Testis (tissue), 3 donors: ENCODE measurements around the gene DALRD3. TPM values are rescaled to one million over a fixed set of nuclear protein-coding genes. Genes with fewer than 3 reads are reported as not detected.

Experiments used
- DNase-seq: peaks from one replicate; pipeline ENCODE4 v3.0.0-alpha.2; 2019
- H3K27ac ChIP-seq, 2 donors: fragments of 200-600 bp; sonication (generic); one replicate each; pipeline ENCODE4 v1.5.1; 2019
- H3K27me3 ChIP-seq: fragments of 200-600 bp; sonication (generic); one replicate; pipeline ENCODE4 v1.5.1; 2019
- H3K36me3 ChIP-seq: fragments of 200-600 bp; sonication (generic); one replicate; pipeline ENCODE4 v1.5.1; 2017; ENCODE audit warnings: low read depth; ENCODE audit errors: missing control alignments
- H3K4me1 ChIP-seq: fragments of 200-600 bp; sonication (generic); one replicate; pipeline ENCODE4 v1.5.1; 2019
- H3K4me3 ChIP-seq, 2 donors: fragments of 200-600 bp; sonication (generic); one replicate each; pipeline ENCODE4 v1.5.1; 2017 to 2019
- H3K9me3 ChIP-seq: fragments of 200-600 bp; sonication (generic); one replicate; pipeline ENCODE4 v1.5.1; 2017
- POLR2A ChIP-seq: fragments of 450-650 bp; IDR thresholded peaks from one replicate; pipeline ENCODE4 v1.6.1; 2017; ENCODE audit warnings: antibody characterized with exemption, mild to moderate bottlenecking, moderate library complexity
- WGBS, 2 donors: methylation state at CpG; one replicate each; pipeline ENCODE4 v1.1.5; 2018; 5-methylcytosine and 5-hydroxymethylcytosine counted together
- intact Hi-C: fragments of 100-400 bp; cut with DNase I; formaldehyde crosslinking; loops from one replicate; pipeline ENCODE4 v1.15.1; 2023; ENCODE audit warnings: low total_unique reads
- polyA plus RNA-seq: library from polyadenylated mRNA; stranded (reverse); fragments of 350-450 nt; fragmentation: Illumina TruSeq; extraction: RNeasy Lipid Tissue Mini Kit (QIAGEN cat#74804); gene quantifications from one replicate; pipeline ENCODE4 v1.2.3, GENCODE V29; 2014; ENCODE audit warnings: low read depth, low replicate concordance; ENCODE audit not compliant: insufficient read depth
- total RNA-seq, 2 donors: library from RNA; depleted of rRNA; stranded (reverse); fragments of >200 nt; gene quantifications; one replicate each; pipeline ENCODE4 v1.2.3, GENCODE V29; 2016
- TF ChIP-seq, protein P1 (sequence below), 3 experiments: fragments of 450-650 bp in 2 of 3; fragments of 200-600 bp in 1 of 3; sonication (generic) in 1 of 3; IDR thresholded peaks; one replicate each; pipeline ENCODE4 v1.5.1; 2016 to 2019; ENCODE audit warnings: antibody characterized with exemption in 3 of 3, mild to moderate bottlenecking in 2 of 3, moderate library complexity in 1 of 3

DALRD3 gene
- total and polyA plus RNA-seq, 3 donors from 2014 or later = 92.0 to 121 (median 106) TPM

DNA sequence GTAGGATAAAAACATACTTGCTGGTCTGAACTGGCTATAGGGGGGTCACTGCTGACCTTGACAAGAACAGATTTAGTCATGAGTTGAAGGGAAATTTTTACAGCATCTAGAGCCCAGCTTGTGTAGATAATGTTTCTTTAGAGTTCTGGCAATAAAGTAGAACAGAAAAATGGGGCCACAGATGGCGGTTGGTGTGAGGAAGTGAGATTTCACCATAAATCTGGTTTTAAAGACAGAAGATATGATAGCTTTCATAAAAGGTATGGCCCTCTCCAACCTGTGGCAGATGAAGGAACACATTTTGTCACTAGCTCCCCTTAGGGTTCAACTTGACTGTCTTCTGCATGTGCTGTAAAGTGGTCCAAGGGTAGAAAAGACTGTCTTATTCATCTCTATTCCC, 35.2 kb upstream of the DALRD3 start:
- Histone ChIP-seq H3K36me3 (no peaks in the 10 kb centered on the region), H3K4me3 (no peak overlapping the region), H3K27me3 (no peaks in the 10 kb centered on the region), H3K9me3 (no peaks in the 10 kb centered on the region), H3K4me1 (no peaks in the 10 kb centered on the region), H3K27ac (no peak overlapping the region)
- DNase-seq = no peak
- no peak for TF ChIP-seq POLR2A
- TF ChIP-seq, protein P1, sequence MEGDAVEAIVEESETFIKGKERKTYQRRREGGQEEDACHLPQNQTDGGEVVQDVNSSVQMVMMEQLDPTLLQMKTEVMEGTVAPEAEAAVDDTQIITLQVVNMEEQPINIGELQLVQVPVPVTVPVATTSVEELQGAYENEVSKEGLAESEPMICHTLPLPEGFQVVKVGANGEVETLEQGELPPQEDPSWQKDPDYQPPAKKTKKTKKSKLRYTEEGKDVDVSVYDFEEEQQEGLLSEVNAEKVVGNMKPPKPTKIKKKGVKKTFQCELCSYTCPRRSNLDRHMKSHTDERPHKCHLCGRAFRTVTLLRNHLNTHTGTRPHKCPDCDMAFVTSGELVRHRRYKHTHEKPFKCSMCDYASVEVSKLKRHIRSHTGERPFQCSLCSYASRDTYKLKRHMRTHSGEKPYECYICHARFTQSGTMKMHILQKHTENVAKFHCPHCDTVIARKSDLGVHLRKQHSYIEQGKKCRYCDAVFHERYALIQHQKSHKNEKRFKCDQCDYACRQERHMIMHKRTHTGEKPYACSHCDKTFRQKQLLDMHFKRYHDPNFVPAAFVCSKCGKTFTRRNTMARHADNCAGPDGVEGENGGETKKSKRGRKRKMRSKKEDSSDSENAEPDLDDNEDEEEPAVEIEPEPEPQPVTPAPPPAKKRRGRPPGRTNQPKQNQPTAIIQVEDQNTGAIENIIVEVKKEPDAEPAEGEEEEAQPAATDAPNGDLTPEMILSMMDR (IDR thresholded peaks at IDR 0.05) = no peak
- WGBS, 2 donors = 94 to 100% methylated on average over 1 of the region's 1 CpG
- intact Hi-C loops = no loop called here

DNA sequence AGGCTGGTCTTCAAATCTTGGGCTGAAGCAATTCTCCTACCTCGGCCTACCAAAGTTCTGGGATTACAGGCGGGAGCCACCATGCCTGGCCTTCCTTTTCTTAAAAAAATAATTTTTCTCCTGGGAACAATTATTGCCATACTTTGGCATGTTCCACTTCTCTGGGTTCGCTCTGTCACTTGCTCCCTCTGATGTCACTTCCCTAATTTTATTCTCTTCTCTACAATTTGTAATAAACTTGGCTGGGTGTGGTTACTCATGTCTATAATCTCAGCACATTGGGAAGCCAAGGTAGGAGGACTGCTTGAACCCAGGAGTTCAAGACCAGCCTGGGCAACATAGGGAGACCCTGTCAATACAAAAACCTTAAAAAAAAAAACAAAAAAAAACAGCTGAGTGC, 16.9 kb upstream of the DALRD3 start:
- Histone ChIP-seq H3K27ac (peak overlapping the region in 1 of 2 donors; percentile 8), H3K4me3 (no peak overlapping the region), H3K9me3 (no peaks in the 10 kb centered on the region), H3K27me3 (no peaks in the 10 kb centered on the region), H3K36me3 (no peaks in the 10 kb centered on the region), H3K4me1 (no peaks in the 10 kb centered on the region)
- DNase-seq = no peak
- TF ChIP-seq, protein P1 (IDR thresholded peaks at IDR 0.05) = no peak
- TF ChIP-seq POLR2A = no peak
- WGBS, 2 donors = 87 to 89% methylated on average over 3 of the region's 3 CpGs
- intact Hi-C loops = no loop called here

DNA sequence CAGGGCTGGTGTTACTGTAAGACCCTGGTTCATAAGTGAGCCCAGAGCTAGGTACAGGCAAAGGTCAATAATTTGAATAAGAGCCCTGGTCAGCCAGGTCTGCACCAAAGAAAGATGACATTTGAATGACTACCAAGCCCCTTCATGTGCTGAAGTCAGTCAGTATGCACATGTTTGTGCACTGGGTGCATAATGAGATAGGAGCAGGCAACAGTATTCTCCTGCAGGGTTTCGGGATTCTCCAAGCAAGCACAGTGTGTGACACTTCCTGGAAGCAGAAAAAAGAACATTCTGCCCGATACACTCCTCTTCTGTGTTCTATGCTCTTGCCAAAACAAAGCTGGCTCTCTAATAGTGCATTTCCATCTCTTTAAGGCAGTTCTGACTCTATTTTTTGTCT, 16.3 kb upstream of the DALRD3 start:
- no peak for TF ChIP-seq POLR2A
- TF ChIP-seq, protein P1 (IDR thresholded peaks at IDR 0.05) = no peak
- H3K9me3 ChIP-seq = no peaks in the 10 kb centered on the region
- intact Hi-C loops = no loop called here
- peak overlapping the region in 1 of 2 donors; percentile 8 for H3K27ac ChIP-seq
- H3K36me3 ChIP-seq = no peaks in the 10 kb centered on the region
- DNase-seq = no peak
- no peaks in the 10 kb centered on the region for H3K27me3 ChIP-seq
- WGBS, 2 donors = 58 to 79% methylated on average over 2 of the region's 2 CpGs
- peaks cover under 1% of the 10 kb centered on the region for H3K4me1 ChIP-seq
- H3K4me3 ChIP-seq = no peak overlapping the region

DNA sequence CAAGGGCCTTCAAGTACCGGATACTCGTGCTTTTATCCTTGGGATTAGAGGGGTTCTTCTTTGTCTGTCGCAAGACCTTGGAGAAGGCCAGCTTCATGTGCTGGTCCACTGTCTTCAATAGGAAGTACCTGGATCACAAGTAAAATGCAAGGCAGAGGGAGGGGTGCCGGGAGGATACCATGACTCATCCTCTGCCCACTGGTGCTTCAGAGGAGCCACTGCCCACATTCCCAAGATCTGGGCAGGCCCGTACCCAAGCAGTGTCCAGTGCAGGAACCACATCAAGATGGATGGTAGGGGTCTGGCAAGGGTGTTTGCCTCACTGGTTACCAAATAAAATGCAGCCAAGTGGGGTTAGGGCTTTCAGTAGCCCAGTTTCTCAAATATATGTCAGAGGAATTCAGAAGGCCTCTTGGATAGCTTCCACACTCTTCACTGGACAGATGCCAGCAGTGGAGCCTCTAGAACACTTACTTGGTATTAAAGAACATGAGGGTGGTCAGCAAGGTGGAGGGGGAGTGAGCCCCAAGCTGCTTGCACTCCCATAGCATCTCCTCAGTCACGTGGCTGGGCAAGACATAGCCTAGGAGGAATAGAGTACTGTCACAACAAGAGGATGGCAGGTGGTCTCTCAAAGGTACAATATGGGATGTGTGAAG, 14.4 kb upstream of the DALRD3 start:
- no peak overlapping the region for H3K27ac ChIP-seq
- H3K27me3 ChIP-seq = no peaks in the 10 kb centered on the region
- WGBS, 2 donors = 71 to 84% methylated on average over 4 to 6 of the region's 6 CpGs
- H3K4me1 ChIP-seq = peaks cover 12% of the 10 kb centered on the region
- no peak overlapping the region for H3K4me3 ChIP-seq
- H3K9me3 ChIP-seq = no peaks in the 10 kb centered on the region
- TF ChIP-seq POLR2A = no peak
- TF ChIP-seq, protein P1 (IDR thresholded peaks at IDR 0.05) = no peak
- no peaks in the 10 kb centered on the region for H3K36me3 ChIP-seq
- intact Hi-C loops = no loop called here
- no peak for DNase-seq

DNA sequence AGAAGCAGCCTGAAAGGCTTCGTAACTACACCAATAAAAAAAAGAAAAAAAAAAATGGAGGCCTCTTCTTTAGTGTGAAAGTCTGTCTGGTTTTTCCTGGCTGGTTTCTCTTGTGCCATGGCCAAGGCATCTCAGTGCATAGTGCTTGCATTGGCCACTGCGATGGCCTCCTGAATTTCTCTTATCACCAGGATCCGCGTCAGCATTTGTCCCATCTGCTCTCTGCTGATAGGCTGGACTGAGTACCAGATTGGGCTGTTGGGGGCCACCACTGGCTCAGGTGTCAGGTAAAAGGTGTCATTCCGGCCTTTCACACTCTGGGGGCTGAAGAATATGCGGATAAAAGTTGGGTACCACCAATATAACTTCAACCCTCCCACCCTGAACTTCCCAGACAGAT, 11.9 kb upstream of the DALRD3 start:
- no peak for DNase-seq
- 87 to 89% methylated on average over 6 of the region's 6 CpGs for WGBS, 2 donors
- TF ChIP-seq, protein P1 (IDR thresholded peaks at IDR 0.05) = no peak
- Histone ChIP-seq H3K27me3 (no peaks in the 10 kb centered on the region), H3K4me3 (no peak overlapping the region), H3K36me3 (no peaks in the 10 kb centered on the region), H3K4me1 (peaks cover 12% of the 10 kb centered on the region), H3K27ac (no peak overlapping the region), H3K9me3 (no peaks in the 10 kb centered on the region)
- intact Hi-C loops = no loop called here
